VCaP (cell line): ENCODE measurements around the gene TRAM2.

Source experiments
- H3K27ac ChIP-seq: fragments of 450-650 bp; 2 replicates; pipeline ENCODE4 v1.5.1; 2017
- TF ChIP-seq, protein P1 (sequence below): fragments of 450-650 bp; conservative IDR thresholded peaks from 2 replicates; pipeline ENCODE4 v1.5.1; 2017; ENCODE audit warnings: mild to moderate bottlenecking, moderate library complexity

Gene TRAM2

DNA sequence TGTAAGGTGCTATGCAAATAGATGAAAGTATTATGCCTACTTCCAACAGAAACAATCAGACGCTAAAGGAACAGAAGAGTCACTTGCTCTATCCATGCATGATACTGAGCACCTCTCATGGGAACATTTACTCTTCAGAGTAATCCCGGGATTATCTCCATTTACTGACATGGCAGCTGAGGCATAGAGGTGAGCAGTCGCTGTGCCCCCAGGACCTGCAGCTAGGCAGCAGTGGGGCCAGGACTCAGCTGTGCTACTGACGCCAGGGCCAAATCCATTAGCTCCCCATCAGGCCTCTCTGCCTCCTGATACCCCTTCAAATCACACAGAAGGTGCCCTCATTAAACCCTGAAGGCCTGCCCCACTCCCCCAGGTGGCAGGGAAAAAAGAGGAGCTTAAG, 51.9 kb downstream of the TRAM2 start:
- H3K27ac ChIP-seq = no peak overlapping the region
- TF ChIP-seq, protein P1, sequence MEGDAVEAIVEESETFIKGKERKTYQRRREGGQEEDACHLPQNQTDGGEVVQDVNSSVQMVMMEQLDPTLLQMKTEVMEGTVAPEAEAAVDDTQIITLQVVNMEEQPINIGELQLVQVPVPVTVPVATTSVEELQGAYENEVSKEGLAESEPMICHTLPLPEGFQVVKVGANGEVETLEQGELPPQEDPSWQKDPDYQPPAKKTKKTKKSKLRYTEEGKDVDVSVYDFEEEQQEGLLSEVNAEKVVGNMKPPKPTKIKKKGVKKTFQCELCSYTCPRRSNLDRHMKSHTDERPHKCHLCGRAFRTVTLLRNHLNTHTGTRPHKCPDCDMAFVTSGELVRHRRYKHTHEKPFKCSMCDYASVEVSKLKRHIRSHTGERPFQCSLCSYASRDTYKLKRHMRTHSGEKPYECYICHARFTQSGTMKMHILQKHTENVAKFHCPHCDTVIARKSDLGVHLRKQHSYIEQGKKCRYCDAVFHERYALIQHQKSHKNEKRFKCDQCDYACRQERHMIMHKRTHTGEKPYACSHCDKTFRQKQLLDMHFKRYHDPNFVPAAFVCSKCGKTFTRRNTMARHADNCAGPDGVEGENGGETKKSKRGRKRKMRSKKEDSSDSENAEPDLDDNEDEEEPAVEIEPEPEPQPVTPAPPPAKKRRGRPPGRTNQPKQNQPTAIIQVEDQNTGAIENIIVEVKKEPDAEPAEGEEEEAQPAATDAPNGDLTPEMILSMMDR = no peak

DNA sequence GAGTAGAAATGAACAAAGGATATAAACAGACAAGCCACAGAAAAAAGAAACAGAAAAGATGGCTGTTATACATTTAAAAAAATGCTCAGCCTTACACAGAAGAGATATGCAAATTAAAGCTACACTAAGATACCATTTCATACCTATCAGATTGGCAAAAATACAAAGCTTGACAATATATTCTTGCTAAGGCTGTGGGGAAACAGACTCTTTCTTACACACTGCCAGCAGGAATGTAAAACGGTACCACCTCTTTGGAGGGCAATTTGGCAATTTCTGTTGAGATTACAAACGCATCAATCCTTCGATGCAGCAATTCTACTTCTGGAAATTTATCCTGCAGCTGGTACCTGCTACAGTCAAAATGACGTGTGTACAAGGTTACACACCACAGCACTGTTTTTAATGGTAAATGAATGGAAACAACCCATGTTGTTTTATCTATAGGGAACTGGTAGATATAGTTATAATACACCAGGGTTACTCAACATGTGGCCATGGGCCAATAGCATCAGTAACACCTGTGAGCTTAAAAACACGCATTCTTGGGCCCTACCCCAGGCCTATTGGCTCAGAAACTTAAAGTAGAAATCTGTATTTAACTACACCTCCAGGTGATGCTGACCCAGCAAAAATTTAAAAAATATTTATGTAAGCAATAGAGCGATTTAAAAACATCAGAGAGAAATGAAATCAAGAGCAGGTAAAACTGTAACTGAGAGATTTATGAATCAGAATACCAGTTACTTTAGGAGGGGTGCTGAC, 53.3 kb downstream of the TRAM2 start:
- peak overlapping the region; percentile 36; the same call in 1 of the 2 replicates for H3K27ac ChIP-seq
- TF ChIP-seq, protein P1 = no peak

DNA sequence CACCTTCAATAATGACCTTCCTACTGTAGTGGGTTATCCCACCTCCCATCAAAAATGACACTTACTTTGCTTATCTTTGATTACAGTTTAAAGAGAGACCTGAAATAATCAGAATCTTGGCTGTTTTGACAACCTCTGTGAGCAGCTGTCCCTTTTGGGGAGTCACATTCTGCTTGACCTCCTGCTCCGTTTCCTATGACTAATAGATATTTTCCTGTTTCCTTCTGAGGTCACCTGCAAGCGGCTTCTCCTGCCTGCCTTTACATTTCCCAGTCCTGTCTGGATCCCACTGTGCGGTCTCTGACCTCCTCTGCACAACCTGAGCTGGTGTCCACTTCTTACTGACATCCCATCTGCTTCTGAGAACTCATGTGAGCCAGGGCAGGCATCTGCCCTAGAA, 54.2 kb downstream of the TRAM2 start:
- TF ChIP-seq, protein P1 = no peak
- H3K27ac ChIP-seq = peak overlapping the region; percentile 36

DNA sequence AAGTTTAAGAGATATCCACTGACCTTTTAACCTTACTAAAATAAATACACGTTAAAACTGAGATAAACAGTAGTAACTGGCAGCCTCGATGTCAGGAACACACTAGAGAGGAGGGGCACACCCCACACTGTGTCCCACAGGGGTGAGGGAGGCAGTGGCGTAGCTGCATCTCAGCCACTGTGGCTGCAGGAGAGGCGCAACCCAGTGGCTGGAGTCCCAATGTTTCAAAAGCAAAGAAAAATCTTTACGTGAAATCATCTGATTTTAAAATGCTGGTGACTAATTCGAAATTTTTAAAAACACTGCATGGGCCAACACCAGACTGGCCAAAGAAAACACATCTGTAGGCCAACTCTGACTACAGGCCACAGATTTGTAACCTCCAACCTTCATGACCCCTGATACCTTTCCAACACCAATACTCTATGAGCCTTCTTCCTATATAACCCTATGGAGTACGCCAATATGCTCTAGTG, 54.7 kb downstream of the TRAM2 start:
- H3K27ac ChIP-seq = peak overlapping the region; percentile 36

DNA sequence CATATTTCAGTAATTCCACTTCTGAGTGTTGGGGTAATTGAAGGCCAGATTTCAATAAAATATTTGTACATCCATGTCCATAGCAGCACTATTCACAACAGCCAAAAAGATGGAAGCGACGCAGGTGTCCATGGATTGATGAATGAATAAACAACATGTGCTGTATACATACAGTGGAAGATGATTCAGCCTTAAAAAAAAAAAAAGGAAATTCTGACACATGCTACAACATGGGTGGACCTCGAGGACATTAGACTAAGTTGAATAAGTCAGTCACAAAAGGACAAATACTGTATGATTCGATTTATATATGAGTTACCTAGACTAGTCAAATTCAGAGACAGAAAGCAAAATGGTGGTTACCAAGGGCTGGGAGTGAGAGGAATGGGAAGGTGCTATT, 57.2 kb downstream of the TRAM2 start:
- TF ChIP-seq, protein P1 = no peak
- H3K27ac ChIP-seq = no peak overlapping the region

More for the DNA sequence above, 54.7 kb downstream of the TRAM2 start:
- TF ChIP-seq, protein P1 = no peak

DNA sequence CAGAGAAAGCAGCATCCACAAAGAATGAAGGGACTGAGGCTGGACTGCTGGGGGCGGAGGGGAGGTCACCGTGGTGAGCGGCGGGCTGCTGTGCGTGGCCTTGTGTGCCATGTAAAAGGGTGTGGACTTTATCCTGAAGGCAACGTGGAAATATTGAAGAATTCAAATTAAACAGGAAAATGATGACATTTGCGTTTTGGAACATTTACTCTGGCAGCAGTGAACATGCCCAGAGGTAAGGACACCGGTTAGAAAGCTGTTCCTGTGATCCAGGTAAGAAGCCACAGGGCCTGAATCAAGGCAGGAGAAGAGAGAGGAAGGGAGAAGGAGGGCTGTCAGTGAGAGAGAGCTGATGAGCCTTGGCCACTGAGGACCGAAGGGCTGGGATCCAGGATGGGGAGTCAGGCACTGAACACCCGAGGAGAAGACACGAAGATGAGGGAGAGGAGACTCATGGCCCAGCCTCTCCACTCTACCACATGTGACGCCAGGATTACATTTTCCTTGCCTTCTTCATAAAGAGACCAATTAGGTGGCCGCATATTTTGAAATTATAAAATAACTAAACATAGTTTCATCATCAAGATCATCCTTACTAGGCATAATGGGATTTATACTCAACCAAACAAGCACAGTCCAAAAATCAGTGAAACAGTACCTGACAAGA, 58.4 kb downstream of the TRAM2 start:
- no peak overlapping the region for H3K27ac ChIP-seq

More for the DNA sequence above, 58.4 kb downstream of the TRAM2 start:
- TF ChIP-seq, protein P1 = no peak
